ENCODE measurements around the gene PIK3R1.

DNA sequence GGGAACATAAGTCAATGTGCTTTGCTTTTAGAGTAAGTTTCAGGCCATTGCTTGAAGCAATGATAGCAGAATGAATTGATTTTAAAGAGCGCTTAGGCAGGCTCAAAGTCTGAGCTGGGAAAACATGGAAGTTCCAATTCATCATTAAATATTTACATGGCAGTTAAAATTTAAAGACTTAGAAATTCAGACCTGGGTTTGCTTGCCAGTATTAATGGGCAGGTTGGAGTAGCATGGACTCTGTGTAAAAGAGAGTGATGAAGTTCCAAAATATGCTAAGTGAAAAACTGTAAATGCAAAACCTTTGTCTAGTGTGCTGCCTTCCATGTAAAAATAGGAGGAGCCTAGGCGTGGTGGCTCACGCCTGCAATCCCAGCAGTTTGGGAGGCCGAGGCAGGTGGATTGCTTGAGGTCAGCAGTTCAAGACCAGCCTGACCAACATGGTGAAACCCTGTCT lies 48.3 kb upstream of the PIK3R1 start:
- no peak for TF ChIP-seq EZH2phosphoT487 (IDR thresholded peaks at IDR 0.05; ENCODE audit: unreplicated experiment)
- TF ChIP-seq, protein P1, sequence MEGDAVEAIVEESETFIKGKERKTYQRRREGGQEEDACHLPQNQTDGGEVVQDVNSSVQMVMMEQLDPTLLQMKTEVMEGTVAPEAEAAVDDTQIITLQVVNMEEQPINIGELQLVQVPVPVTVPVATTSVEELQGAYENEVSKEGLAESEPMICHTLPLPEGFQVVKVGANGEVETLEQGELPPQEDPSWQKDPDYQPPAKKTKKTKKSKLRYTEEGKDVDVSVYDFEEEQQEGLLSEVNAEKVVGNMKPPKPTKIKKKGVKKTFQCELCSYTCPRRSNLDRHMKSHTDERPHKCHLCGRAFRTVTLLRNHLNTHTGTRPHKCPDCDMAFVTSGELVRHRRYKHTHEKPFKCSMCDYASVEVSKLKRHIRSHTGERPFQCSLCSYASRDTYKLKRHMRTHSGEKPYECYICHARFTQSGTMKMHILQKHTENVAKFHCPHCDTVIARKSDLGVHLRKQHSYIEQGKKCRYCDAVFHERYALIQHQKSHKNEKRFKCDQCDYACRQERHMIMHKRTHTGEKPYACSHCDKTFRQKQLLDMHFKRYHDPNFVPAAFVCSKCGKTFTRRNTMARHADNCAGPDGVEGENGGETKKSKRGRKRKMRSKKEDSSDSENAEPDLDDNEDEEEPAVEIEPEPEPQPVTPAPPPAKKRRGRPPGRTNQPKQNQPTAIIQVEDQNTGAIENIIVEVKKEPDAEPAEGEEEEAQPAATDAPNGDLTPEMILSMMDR (conservative IDR thresholded peaks at IDR 0.05; ENCODE audit: low read depth in 2 of 2): no peak
